ENCODE results near the gene RSAD2.
"Not testable (repeated sequence)": the region's sequence is repeated elsewhere in the genome, so short reads cannot be mapped to it uniquely, and the experiment has no call there.

Gene RSAD2

DNA sequence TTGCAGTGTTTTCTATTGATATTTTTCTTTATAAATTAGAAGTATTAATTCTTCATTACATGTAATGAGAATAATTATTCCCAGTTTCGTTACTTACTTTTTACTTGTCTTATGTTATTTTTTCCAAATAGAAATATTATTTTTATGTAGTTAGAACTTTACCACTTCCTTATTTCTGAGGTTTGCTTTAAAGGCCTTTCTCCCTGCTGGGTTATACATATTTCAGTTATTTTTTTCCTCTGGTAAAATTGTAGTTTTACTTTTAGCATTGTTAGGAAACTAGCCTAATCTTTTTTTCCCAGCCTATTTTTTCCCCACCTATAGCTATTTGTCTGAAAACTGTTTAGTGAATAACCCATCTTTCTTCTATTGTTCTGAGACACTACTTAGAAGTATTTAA lies 56.8 kb downstream of the RSAD2 start:
- TF ChIP-seq, protein P1, sequence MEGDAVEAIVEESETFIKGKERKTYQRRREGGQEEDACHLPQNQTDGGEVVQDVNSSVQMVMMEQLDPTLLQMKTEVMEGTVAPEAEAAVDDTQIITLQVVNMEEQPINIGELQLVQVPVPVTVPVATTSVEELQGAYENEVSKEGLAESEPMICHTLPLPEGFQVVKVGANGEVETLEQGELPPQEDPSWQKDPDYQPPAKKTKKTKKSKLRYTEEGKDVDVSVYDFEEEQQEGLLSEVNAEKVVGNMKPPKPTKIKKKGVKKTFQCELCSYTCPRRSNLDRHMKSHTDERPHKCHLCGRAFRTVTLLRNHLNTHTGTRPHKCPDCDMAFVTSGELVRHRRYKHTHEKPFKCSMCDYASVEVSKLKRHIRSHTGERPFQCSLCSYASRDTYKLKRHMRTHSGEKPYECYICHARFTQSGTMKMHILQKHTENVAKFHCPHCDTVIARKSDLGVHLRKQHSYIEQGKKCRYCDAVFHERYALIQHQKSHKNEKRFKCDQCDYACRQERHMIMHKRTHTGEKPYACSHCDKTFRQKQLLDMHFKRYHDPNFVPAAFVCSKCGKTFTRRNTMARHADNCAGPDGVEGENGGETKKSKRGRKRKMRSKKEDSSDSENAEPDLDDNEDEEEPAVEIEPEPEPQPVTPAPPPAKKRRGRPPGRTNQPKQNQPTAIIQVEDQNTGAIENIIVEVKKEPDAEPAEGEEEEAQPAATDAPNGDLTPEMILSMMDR (IDR thresholded peaks at IDR 0.05; ENCODE audit: insufficient read depth, low read length, missing control alignments): no peak
- DNase-seq (ENCODE audit: low read depth, low spot score): no peak
- H3K4me3 ChIP-seq (ENCODE audit: low read depth, low read length): no peak overlapping the region
- POLR2A ChIA-PET: no interaction called here
- CTCF ChIA-PET: interaction anchor here (1.0 to 1.4 kb wide), 2 partner anchors 16 to 18 kb away, joined by 3 to 5 read pairs; no protein-coding TSS in a partner anchor

DNA sequence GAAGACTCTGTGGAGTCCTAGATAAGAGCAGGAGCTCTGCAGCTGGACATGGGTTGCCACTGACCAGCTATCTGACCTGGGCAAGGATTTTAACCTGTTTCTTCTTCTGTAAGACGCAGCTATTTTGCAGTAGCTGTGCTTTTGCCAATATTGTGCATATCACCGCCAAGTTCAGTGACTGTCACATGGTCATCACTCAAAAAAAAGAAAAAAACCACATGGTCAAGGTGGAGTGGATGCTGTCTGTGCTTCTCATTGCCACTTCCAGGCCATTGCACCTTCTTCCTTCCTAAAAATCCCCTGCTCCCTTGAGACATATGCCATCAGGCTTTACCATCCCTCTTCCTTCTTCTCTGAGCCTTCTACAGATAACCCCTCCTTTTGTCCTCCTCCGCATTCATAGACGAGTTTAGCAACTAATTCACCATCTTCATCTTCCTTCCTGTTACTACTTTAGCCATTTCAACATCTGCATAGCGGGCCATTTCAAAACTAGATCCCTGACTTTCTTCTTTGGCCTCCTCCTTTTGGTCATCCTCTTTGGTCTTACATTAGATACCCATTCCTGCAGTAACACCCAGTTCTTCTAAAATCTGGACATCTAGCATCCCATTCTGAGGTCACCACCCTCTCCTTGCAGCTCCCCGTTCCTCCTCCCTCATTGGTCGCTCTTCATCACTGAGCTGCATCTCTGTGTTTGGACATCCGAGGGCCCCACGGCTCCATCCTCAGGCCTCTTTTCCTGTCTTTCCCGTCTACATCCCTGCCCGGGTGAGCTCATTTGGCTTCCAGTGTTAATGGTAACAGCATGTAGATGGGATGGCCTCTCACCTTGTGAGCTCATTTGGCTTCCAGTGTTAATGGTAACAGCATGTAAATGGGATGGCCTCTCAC lies 57.4 kb downstream of the RSAD2 start:
- H3K4me3 ChIP-seq (ENCODE audit: low read depth, low read length): no peak overlapping the region
- CTCF ChIA-PET: interaction anchor here (1.0 kb wide), 1 partner anchor 19 kb away, joined by 3 read pairs; no protein-coding TSS in a partner anchor
- no peak for DNase-seq (ENCODE audit: low read depth, low spot score)
- POLR2A ChIA-PET: no interaction called here
- TF ChIP-seq, protein P1 (IDR thresholded peaks at IDR 0.05; ENCODE audit: insufficient read depth, low read length, missing control alignments): no peak

DNA sequence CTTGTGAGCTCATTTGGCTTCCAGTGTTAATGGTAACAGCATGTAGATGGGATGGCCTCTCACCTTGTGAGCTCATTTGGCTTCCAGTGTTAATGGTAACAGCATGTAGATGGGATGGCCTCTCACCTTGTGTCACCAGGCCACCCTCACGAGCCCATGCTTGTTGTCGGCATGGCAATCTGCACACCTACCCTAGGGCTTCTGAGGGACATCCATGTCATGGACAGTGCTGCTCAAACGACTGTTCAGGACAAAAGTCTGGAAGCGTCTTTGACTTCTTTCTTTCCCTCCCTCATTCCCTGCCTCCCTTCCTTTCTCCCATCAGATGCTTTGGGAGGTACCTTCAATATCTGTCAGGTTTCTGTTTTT lies 58.1 kb downstream of the RSAD2 start:
- DNase-seq (ENCODE audit: low read depth, low spot score); POLR2A ChIA-PET; H3K4me3 ChIP-seq (ENCODE audit: low read depth, low read length); CTCF ChIA-PET: not testable (repeated sequence)

DNA sequence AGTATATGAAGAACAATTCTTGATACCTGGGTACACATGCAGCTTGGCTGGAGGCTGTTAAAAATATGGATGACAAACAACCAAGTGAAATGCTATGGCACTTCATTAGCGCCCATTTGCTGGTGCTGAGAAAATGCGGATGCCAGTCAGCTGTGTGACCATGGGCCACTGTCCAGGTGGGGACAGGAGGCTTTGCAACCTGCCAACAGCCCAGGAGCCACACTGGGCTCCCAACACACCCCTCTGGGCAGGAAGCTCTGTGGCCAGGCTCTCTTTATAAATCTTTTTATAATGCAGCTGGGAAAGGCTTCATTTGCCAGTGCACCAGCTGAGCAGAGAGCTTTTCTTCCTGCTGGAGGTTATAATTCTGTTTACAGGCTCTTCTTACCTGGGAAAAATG lies 59.6 kb downstream of the RSAD2 start:
- ChIA-PET CTCF (no interaction called here), POLR2A (no interaction called here)
- TF ChIP-seq, protein P1 (IDR thresholded peaks at IDR 0.05; ENCODE audit: insufficient read depth, low read length, missing control alignments): no peak
- DNase-seq (ENCODE audit: low read depth, low spot score): no peak
- H3K4me3 ChIP-seq (ENCODE audit: low read depth, low read length): no peak overlapping the region

DNA sequence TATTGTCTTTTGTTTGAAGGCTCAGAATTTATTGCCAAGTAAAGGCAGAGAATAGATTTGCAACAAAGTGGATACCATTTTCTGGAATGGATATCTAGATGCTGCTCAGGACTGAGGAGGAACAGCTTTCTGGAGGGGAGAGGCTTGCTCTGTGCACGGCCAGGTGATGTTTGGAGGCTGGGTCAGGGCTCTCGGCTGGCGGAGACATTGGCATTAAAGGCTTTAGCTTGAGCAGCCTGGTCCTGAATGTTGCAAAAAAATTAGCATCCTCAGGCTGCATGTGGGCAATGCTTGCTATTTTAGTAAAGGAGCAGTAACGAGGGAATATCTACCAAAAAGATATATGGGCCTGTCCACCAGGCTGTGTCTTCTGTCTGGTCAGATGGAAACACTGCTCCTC lies 60.0 kb downstream of the RSAD2 start:
- TF ChIP-seq, protein P1 (IDR thresholded peaks at IDR 0.05; ENCODE audit: insufficient read depth, low read length, missing control alignments): no peak
- CTCF ChIA-PET: no interaction called here
- DNase-seq (ENCODE audit: low read depth, low spot score): no peak
- POLR2A ChIA-PET: no interaction called here
- no peak overlapping the region for H3K4me3 ChIP-seq (ENCODE audit: low read depth, low read length)

GRCh38 chr2:6939071-6939470 lies 61.5 kb downstream of the RSAD2 start:
- no peak for DNase-seq (ENCODE audit: low read depth, low spot score)
- CTCF ChIA-PET: no interaction called here
- H3K4me3 ChIP-seq (ENCODE audit: low read depth, low read length): no peak overlapping the region
- POLR2A ChIA-PET: no interaction called here
- TF ChIP-seq, protein P1 (IDR thresholded peaks at IDR 0.05; ENCODE audit: insufficient read depth, low read length, missing control alignments): no peak

GRCh38 chr2:6940820-6941219 lies 63.2 kb downstream of the RSAD2 start:
- DNase-seq (ENCODE audit: low read depth, low spot score): no peak
- H3K4me3 ChIP-seq (ENCODE audit: low read depth, low read length): no peak overlapping the region
- TF ChIP-seq, protein P1 (IDR thresholded peaks at IDR 0.05; ENCODE audit: insufficient read depth, low read length, missing control alignments): no peak
- CTCF ChIA-PET: no interaction called here
- POLR2A ChIA-PET: no interaction called here

Measured in AG04449 (cell line).